Calu3 (cell line): ENCODE measurements around the gene VSX1. TPM values are rescaled to one million over a fixed set of nuclear protein-coding genes. Genes with fewer than 3 reads are reported as not detected.

Experiments used
- BruUV-seq: library from RNA; stranded (reverse); fragments of 400-500 nt; replicated peaks from 2 replicates; lab custom pipeline; 2021; lab: Mats Ljungman, UMichigan
- CTCF ChIA-PET: fragments of 300-600 bp; sonication (Branson Sonifier 250); formaldehyde crosslinking; loops from one replicate; lab custom pipeline; 2022; ENCODE audit warnings: antibody characterized with exemption; lab: Charles Lee
- DNase-seq: peaks from one replicate; pipeline ENCODE4 v3.0.0; 2022
- H3K27ac Mint-ChIP-seq: one replicate; pipeline ENCODE4 v1.8.0; 2022; ENCODE audit warnings: mixed read lengths; ENCODE audit not compliant: unreplicated experiment
- H3K27me3 Mint-ChIP-seq: one replicate; pipeline ENCODE4 v1.8.0; 2022; ENCODE audit warnings: mixed read lengths; ENCODE audit not compliant: unreplicated experiment
- H3K36me3 Mint-ChIP-seq: one replicate; pipeline ENCODE4 v1.8.0; 2022; ENCODE audit warnings: mild to moderate bottlenecking, moderate library complexity, mixed read lengths; ENCODE audit not compliant: insufficient read depth, unreplicated experiment
- H3K4me1 Mint-ChIP-seq: one replicate; pipeline ENCODE4 v1.8.0; 2022; ENCODE audit warnings: mild to moderate bottlenecking, low read depth, mixed read lengths; ENCODE audit not compliant: unreplicated experiment
- H3K4me3 Mint-ChIP-seq: one replicate; pipeline ENCODE4 v1.8.0; 2022; ENCODE audit warnings: mild to moderate bottlenecking, low read depth, moderate library complexity, mixed read lengths; ENCODE audit not compliant: unreplicated experiment
- H3K9me3 Mint-ChIP-seq: one replicate; pipeline ENCODE4 v1.8.0; 2022; ENCODE audit warnings: low read depth, mixed read lengths; ENCODE audit not compliant: unreplicated experiment
- CTCF ChIP-seq: fragments of 200-600 bp; IDR thresholded peaks from one replicate; pipeline ENCODE4 v1.8.0; 2022; ENCODE audit warnings: antibody characterized with exemption; ENCODE audit not compliant: unreplicated experiment
- intact Hi-C: fragments of 100-400 bp; cut with micrococcal nuclease; formaldehyde crosslinking; loops from one replicate; pipeline ENCODE4 v1.10.0; 2022; ENCODE audit not compliant: unreplicated experiment
- total RNA-seq: library from RNA; stranded (reverse); gene quantifications from 2 replicates; pipeline ENCODE4 v1.2.3, GENCODE V29; 2022

Gene VSX1
- total RNA-seq, 1 experiment from 2014 or later = not detected

GRCh38 chr20:25120457-25120856, 38.5 kb upstream of the VSX1 start:
- CTCF ChIA-PET = no interaction called here
- no peak for DNase-seq
- H3K4me1 Mint-ChIP-seq = no peaks in the 10 kb centered on the region
- H3K4me3 Mint-ChIP-seq = no peak overlapping the region
- intact Hi-C loops = no loop called here
- no peaks in the 10 kb centered on the region for H3K27me3 Mint-ChIP-seq
- no TSS peak for BruUV-seq
- TF ChIP-seq CTCF = no peak
- no peak overlapping the region for H3K27ac Mint-ChIP-seq
- H3K36me3 Mint-ChIP-seq = no peaks in the 10 kb centered on the region
- H3K9me3 Mint-ChIP-seq = no peaks in the 10 kb centered on the region

GRCh38 chr20:25118529-25118928, 36.6 kb upstream of the VSX1 start:
- CTCF ChIA-PET = no interaction called here
- no peak for TF ChIP-seq CTCF
- Mint-ChIP-seq H3K36me3 (no peaks in the 10 kb centered on the region), H3K4me3 (no peak overlapping the region), H3K4me1 (no peaks in the 10 kb centered on the region), H3K27me3 (no peaks in the 10 kb centered on the region), H3K9me3 (no peaks in the 10 kb centered on the region), H3K27ac (no peak overlapping the region)
- no TSS peak for BruUV-seq
- DNase-seq = no peak
- intact Hi-C loops = no loop called here

- no peaks in the 10 kb centered on the region for H3K27me3 Mint-ChIP-seq
- H3K9me3 Mint-ChIP-seq = no peaks in the 10 kb centered on the region
- no peak for TF ChIP-seq CTCF
- CTCF ChIA-PET = no interaction called here
- no peak for DNase-seq
- intact Hi-C loops = no loop called here
- no peak overlapping the region for H3K4me3 Mint-ChIP-seq
- no peaks in the 10 kb centered on the region for H3K36me3 Mint-ChIP-seq
- no peak overlapping the region for H3K27ac Mint-ChIP-seq
- BruUV-seq = no TSS peak
- H3K4me1 Mint-ChIP-seq = no peaks in the 10 kb centered on the region
Observed at GRCh38 chr20:25117990-25118389, 36.0 kb upstream of the VSX1 start.

GRCh38 chr20:25116739-25117458, 35.0 kb upstream of the VSX1 start:
- BruUV-seq = no TSS peak
- Mint-ChIP-seq H3K36me3 (no peaks in the 10 kb centered on the region), H3K27me3 (no peaks in the 10 kb centered on the region), H3K4me3 (no peak overlapping the region), H3K27ac (no peak overlapping the region), H3K9me3 (no peaks in the 10 kb centered on the region), H3K4me1 (no peaks in the 10 kb centered on the region)
- intact Hi-C loops = no loop called here
- CTCF ChIA-PET = no interaction called here
- TF ChIP-seq CTCF = no peak
- DNase-seq = no peak
